Activated CD4-positive, alpha-beta memory T cell treated with anti-CD3 and anti-CD28 coated beads, Interleukin-2, amount 10 ng/mL, durations not matched to agents 7 days and 5 days (primary cell): Measurements from ENCODE around the gene AGBL1. TPM values are rescaled to one million over a fixed set of nuclear protein-coding genes. Genes with fewer than 3 reads are reported as not detected.

ENCODE experiments used
- CTCF ChIA-PET: fragments of 350-600 bp; sonication (Branson Sonifier 250); formaldehyde crosslinking; loops from one replicate; lab custom pipeline; 2021; ENCODE audit warnings: antibody characterized with exemption, inconsistent platforms; lab: Charles Lee
- POLR2A ChIA-PET: fragments of 350-600 bp; sonication (Branson Sonifier 250); formaldehyde crosslinking; loops from one replicate; lab custom pipeline; 2021; ENCODE audit warnings: antibody characterized with exemption; lab: Charles Lee
- DNase-seq: peaks from one replicate; pipeline ENCODE4 v3.0.0-alpha.2; 2020
- H3K27ac Mint-ChIP-seq: one replicate; pipeline ENCODE4 v1.8.0; 2021; ENCODE audit warnings: mild to moderate bottlenecking, mixed read lengths
- H3K27me3 Mint-ChIP-seq: one replicate; pipeline ENCODE4 v1.8.0; 2021; ENCODE audit warnings: mixed read lengths
- H3K36me3 Mint-ChIP-seq: one replicate; pipeline ENCODE4 v1.8.0; 2021; ENCODE audit warnings: low read depth, mixed read lengths
- H3K4me1 Mint-ChIP-seq: one replicate; pipeline ENCODE4 v1.8.0; 2021; ENCODE audit warnings: mixed read lengths
- H3K4me3 Mint-ChIP-seq: one replicate; pipeline ENCODE4 v1.8.0; 2021; ENCODE audit warnings: mild to moderate bottlenecking, mixed read lengths
- H3K9me3 Mint-ChIP-seq: one replicate; pipeline ENCODE4 v1.8.0; 2021; ENCODE audit warnings: mixed read lengths
- total RNA-seq, 2 experiments: library from RNA; stranded (reverse); gene quantifications; one replicate each; pipeline ENCODE4 v1.2.3, GENCODE V29; 2021

Gene AGBL1
- total RNA-seq, 2 experiments from 2014 or later = not detected

DNA sequence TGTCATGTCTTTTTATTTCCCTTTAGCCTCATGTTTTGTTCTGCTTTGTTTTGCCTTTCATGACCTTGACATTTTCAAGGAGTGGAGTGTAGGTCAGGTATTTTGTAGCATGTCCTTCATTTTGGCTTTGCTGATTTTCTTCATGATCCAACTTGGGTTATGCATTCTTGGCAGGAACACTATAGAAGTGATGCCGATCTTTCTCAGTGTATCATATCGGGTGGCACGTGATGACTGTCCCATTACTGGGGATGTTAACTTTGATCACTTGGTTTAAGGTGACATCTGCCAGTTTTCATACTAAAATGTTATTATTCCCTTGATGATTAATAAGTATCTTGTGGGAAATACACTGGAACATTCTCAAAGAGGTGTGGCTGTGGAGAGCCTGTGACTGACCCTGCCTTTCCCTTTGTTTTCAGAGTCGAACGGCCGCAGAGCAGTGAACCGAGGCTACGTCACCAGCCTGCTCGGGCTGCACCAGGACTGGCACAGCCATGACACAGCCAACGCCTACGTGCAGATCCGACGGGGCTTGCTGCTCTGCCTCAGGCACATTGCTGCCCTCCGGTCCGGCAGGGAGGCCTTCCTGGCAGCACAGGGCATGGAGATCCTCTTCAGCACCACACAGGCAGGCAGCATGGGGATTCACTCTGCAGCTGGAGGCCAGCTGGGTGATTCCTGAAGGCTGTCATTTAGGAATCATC lies 167.7 kb downstream of the AGBL1 start:
- ChIA-PET CTCF (no interaction called here), POLR2A (no interaction called here)
- DNase-seq = no peak
- Mint-ChIP-seq H3K36me3 (no peaks in the 10 kb centered on the region), H3K4me1 (no peaks in the 10 kb centered on the region), H3K4me3 (no peak overlapping the region), H3K27ac (no peak overlapping the region), H3K27me3 (no peaks in the 10 kb centered on the region), H3K9me3 (no peaks in the 10 kb centered on the region)

DNA sequence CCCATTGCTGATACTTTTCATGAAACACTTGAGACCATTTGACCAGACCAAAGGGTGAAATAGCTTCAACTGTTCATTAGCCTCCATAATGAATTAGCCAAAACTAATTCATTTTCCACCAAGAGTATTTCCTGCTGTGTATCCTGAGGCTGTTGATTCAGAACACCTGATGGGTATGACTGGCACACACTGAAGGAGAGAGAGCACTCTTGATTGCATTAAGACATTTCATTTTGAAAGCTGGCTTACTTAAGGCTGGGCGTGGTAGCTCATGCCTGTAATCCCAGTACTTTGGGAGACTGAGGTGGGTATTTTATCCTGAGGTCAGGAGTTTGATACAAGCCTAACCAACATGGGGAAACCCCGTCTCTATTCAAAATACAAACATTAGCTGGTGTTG lies 175.6 kb downstream of the AGBL1 start:
- no peak overlapping the region for H3K4me3 Mint-ChIP-seq
- ChIA-PET POLR2A (no interaction called here), CTCF (no interaction called here)
- DNase-seq = no peak
- H3K9me3 Mint-ChIP-seq = no peaks in the 10 kb centered on the region
- no peaks in the 10 kb centered on the region for H3K4me1 Mint-ChIP-seq
- no peak overlapping the region for H3K27ac Mint-ChIP-seq
- no peaks in the 10 kb centered on the region for H3K36me3 Mint-ChIP-seq
- no peaks in the 10 kb centered on the region for H3K27me3 Mint-ChIP-seq

DNA sequence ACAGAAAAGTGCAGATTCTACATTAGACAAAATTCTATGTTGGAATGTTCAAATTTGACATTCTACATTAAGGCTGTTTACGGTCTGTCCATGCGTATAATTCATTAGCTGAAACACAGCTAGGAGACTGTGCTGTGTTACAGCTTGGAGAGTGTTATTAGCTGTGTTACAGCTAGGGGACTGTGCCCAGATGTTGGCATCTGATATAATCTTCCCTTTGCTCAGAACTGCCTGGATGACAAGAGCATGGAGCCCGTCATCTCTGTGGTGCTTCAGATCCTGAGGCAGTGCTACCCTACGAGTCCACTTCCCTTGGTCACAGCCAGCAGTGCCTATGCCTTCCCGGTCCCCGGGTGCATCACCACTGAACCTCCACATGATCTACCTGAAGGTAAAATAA lies 177.0 kb downstream of the AGBL1 start:
- Mint-ChIP-seq H3K4me1 (no peaks in the 10 kb centered on the region), H3K36me3 (no peaks in the 10 kb centered on the region), H3K4me3 (no peak overlapping the region), H3K9me3 (no peaks in the 10 kb centered on the region), H3K27ac (no peak overlapping the region), H3K27me3 (no peaks in the 10 kb centered on the region)
- DNase-seq = no peak
- POLR2A ChIA-PET = no interaction called here
- CTCF ChIA-PET = no interaction called here

DNA sequence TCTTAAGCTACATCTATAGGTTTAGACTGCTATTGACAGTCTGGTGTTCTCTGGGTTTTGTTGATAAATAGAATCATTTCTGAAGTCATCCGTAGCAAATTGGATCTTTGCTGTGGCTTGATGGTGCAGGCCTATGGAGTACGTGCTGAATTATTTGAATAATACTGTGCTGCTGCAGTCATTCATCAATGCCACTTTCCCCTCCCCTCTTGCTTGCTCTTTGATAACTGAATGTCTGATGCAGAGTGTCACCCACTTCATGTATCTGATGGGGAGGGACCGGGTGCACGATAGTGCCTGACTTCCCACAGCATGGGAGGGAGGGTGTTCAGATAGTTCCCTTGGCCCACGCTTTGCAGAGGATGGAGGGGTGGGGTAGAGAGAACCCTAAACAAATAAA lies 179.9 kb downstream of the AGBL1 start:
- no peak for DNase-seq
- H3K4me3 Mint-ChIP-seq = no peak overlapping the region
- no peaks in the 10 kb centered on the region for H3K36me3 Mint-ChIP-seq
- no peak overlapping the region for H3K27ac Mint-ChIP-seq
- no peaks in the 10 kb centered on the region for H3K4me1 Mint-ChIP-seq
- CTCF ChIA-PET = no interaction called here
- POLR2A ChIA-PET = no interaction called here
- no peaks in the 10 kb centered on the region for H3K9me3 Mint-ChIP-seq
- no peaks in the 10 kb centered on the region for H3K27me3 Mint-ChIP-seq

DNA sequence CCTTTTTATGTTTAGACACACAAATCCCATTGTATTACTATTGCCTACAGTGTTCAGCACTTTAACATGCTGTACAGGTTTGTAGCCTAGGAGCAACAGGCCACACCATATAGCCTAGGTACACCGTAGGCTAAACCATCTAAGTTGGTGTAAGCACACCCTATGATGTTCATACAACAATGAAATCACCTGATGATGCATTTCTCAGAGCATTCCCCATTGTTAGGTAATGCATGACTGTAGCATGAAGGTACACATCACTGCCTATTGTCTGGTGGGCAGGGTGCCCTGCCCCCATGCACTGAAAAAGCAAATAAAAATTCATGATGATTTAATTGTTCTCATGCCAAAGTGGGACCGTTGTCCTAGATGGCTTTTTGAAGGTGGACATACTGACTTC lies 183.6 kb downstream of the AGBL1 start:
- DNase-seq = no peak
- CTCF ChIA-PET = no interaction called here
- Mint-ChIP-seq H3K27ac (no peak overlapping the region), H3K9me3 (no peaks in the 10 kb centered on the region), H3K4me1 (no peaks in the 10 kb centered on the region), H3K27me3 (no peaks in the 10 kb centered on the region), H3K4me3 (no peak overlapping the region), H3K36me3 (no peaks in the 10 kb centered on the region)
- POLR2A ChIA-PET = no interaction called here

DNA sequence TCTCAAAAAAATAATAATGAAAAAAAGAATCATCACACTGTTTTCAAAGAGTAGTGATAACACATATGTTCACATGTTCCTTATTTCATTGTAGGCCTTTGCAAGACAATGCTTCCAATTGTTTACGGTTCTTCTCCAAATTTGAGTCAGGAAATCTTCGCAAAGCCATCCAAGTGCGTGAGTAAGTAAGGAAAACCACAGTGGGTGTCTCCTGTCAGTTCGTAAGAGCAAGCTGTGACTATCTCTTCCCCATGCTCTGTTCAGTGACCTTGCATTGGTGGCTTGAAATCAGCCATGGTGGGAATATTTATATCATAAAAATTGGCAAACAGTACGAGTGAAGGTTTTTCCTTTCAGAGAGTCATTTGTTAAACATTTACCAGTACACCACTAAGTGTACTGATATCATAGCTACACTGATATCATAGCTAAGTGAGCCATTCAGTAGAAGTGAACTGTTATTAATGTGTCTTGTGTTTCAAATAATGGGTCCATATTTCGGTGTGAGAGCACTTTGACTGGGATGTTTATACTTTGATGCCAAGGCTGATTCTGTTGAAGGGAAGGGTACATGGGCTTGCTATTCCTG lies 187.3 kb downstream of the AGBL1 start:
- POLR2A ChIA-PET = no interaction called here
- no peak for DNase-seq
- H3K27me3 Mint-ChIP-seq = no peaks in the 10 kb centered on the region
- no peaks in the 10 kb centered on the region for H3K36me3 Mint-ChIP-seq
- no peak overlapping the region for H3K27ac Mint-ChIP-seq
- no peaks in the 10 kb centered on the region for H3K9me3 Mint-ChIP-seq
- H3K4me1 Mint-ChIP-seq = no peaks in the 10 kb centered on the region
- H3K4me3 Mint-ChIP-seq = no peak overlapping the region
- CTCF ChIA-PET = no interaction called here

DNA sequence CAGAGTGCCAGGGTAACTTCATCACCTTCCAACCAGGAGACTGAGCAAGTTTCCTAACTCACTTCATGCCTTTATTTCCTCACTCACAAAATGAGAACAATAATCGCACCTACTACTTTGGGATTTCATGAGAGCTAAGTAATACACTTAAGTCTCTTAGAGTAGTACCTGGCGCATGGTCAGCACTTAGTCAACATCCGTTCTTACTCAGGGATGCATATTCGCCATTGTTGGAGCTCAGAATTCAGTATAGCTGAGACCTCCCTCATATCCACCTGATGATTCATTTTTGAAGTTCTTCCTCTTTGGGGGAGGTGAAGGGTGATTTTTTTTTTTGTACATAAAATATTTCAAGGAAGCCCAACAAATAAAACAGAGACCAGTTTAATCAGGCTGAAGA lies 188.2 kb downstream of the AGBL1 start:
- no peaks in the 10 kb centered on the region for H3K36me3 Mint-ChIP-seq
- H3K9me3 Mint-ChIP-seq = no peaks in the 10 kb centered on the region
- no peaks in the 10 kb centered on the region for H3K27me3 Mint-ChIP-seq
- no peak overlapping the region for H3K4me3 Mint-ChIP-seq
- no peak for DNase-seq
- POLR2A ChIA-PET = no interaction called here
- H3K27ac Mint-ChIP-seq = no peak overlapping the region
- CTCF ChIA-PET = no interaction called here
- H3K4me1 Mint-ChIP-seq = no peaks in the 10 kb centered on the region

DNA sequence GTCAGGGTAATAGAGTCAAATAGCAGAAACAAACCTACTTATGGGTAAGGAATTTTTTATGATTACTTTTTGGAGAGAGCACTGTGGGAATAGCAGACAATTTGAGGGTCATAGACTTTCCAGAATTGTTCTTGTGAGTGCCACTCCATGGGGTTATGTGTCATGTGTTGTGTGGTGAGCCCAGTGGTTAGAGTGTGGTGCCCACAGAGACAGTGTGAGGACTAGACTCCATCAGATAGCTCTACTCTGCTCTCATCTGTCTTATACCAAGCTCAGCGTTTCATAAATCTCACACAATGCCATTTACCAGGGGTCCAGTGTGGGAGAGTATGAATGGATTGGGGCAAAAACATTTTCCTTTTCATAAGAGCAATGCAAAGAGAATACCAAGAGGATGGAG lies 188.9 kb downstream of the AGBL1 start:
- no peak overlapping the region for H3K27ac Mint-ChIP-seq
- DNase-seq = no peak
- no peaks in the 10 kb centered on the region for H3K27me3 Mint-ChIP-seq
- no peaks in the 10 kb centered on the region for H3K9me3 Mint-ChIP-seq
- CTCF ChIA-PET = no interaction called here
- POLR2A ChIA-PET = no interaction called here
- H3K4me3 Mint-ChIP-seq = no peak overlapping the region
- H3K36me3 Mint-ChIP-seq = no peaks in the 10 kb centered on the region
- H3K4me1 Mint-ChIP-seq = no peaks in the 10 kb centered on the region

DNA sequence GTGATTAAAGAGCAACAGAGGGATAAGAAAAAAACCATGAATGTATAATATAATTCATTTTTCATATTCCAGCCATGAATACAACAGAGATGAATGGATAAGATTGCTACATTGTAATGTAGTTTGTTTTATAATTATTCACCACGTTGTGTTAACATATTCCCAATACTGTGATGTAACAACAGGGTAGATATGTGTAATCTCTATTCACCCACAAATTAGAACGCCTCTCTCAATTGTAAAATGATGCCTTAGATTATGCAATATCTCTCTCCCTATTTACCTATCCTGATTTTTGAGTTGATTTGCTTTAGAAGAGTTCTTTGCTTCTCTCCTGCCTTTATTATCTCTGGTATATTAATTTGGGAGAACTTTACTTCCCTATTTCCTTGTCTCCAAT lies 193.6 kb downstream of the AGBL1 start:
- Mint-ChIP-seq H3K27ac (no peak overlapping the region), H3K4me1 (no peaks in the 10 kb centered on the region), H3K4me3 (no peak overlapping the region), H3K27me3 (no peaks in the 10 kb centered on the region), H3K36me3 (no peaks in the 10 kb centered on the region), H3K9me3 (no peaks in the 10 kb centered on the region)
- DNase-seq = no peak
- ChIA-PET CTCF (no interaction called here), POLR2A (no interaction called here)

DNA sequence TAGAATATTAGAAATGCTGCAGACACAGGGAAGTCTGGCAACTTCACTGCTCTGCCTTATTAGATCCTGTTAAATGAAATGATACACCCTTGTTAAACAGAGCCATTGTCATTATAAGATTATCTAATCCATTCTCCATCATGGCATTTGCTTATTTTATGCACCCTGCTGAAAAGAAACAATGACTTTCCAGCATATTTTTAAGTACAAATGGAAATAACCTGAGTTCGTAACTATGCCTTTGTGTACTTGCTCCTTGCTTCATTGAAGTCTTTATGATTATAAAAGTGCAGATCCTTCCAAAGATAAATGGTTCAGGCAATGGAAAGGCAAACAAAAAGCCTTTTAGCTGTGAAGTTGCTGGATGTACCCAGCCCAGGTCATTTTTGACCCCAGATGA lies 195.7 kb downstream of the AGBL1 start:
- H3K4me1 Mint-ChIP-seq = no peaks in the 10 kb centered on the region
- ChIA-PET CTCF (interaction anchor here (0.5 kb wide), 1 partner anchor 851 kb away, joined by 4 read pairs; no protein-coding TSS in a partner anchor), POLR2A (no interaction called here)
- H3K4me3 Mint-ChIP-seq = no peak overlapping the region
- no peaks in the 10 kb centered on the region for H3K36me3 Mint-ChIP-seq
- no peak overlapping the region for H3K27ac Mint-ChIP-seq
- DNase-seq = no peak
- no peaks in the 10 kb centered on the region for H3K9me3 Mint-ChIP-seq
- H3K27me3 Mint-ChIP-seq = no peaks in the 10 kb centered on the region

DNA sequence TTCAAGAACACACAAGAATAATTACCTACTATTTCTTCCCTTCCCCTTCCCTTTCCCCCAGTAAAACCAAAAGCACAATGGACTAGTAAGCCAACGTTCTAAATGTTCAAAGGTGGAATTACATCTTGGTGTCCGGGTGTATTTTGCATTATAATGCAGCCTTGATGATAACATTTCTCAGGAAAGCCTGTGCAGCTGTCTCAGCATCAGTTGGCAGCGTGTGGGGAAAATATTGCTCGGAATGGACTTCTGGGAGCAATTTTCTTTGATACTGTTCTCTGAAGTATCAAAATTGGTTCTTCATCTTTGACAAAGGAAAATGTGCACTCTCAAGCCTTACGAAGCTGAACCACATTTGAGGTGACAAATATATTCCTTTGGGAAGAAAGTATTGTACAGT lies 198.9 kb downstream of the AGBL1 start:
- POLR2A ChIA-PET = no interaction called here
- Mint-ChIP-seq H3K27ac (no peak overlapping the region), H3K27me3 (no peaks in the 10 kb centered on the region), H3K4me1 (no peaks in the 10 kb centered on the region), H3K4me3 (no peak overlapping the region), H3K9me3 (no peaks in the 10 kb centered on the region), H3K36me3 (no peaks in the 10 kb centered on the region)
- DNase-seq = no peak
- CTCF ChIA-PET = no interaction called here

DNA sequence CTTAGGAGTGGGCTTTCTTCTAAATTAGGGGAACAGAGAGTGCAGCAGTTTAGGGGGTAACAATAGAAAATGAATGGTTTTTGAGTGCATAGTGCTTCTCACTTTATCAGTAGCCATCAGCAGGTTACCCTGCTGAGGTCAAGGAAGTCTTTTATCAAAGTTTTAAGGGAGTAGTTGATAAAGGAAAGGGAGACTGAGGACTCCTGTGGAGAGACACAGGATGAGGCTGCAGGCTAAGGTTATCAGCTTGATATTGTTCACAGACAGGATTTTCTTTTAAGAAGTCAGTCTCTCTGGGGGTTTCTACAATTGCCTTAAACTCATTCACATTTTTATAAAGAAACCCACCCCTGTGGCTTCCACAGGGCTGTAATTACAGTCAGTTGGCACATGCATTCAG lies 205.0 kb downstream of the AGBL1 start:
- CTCF ChIA-PET = no interaction called here
- H3K27ac Mint-ChIP-seq = no peak overlapping the region
- no peak for DNase-seq
- H3K36me3 Mint-ChIP-seq = no peaks in the 10 kb centered on the region
- POLR2A ChIA-PET = no interaction called here
- H3K4me3 Mint-ChIP-seq = no peak overlapping the region
- H3K4me1 Mint-ChIP-seq = no peaks in the 10 kb centered on the region
- H3K9me3 Mint-ChIP-seq = no peaks in the 10 kb centered on the region
- no peaks in the 10 kb centered on the region for H3K27me3 Mint-ChIP-seq

DNA sequence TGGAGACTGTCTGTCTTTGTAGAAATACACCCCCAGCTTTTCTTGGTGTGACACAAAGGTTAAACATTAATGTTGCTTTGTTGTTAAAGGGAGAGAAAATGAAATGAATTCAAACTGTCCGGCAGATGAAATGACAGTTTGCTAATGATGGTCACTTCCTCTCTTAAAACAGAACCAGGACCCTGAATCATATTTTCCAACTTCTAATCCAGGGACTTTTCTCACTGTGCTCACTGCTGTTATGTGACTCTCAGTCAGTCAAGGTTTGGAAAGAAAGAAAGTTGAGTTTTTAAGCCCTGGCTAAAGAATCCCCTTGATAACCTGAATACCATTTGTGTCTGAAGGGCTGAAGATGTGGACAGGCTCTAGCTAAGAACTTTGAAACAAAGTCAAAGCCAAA lies 215.8 kb downstream of the AGBL1 start:
- Mint-ChIP-seq H3K9me3 (no peaks in the 10 kb centered on the region), H3K4me1 (no peaks in the 10 kb centered on the region), H3K4me3 (no peak overlapping the region), H3K36me3 (no peaks in the 10 kb centered on the region), H3K27me3 (no peaks in the 10 kb centered on the region), H3K27ac (no peak overlapping the region)
- no peak for DNase-seq
- POLR2A ChIA-PET = no interaction called here
- CTCF ChIA-PET = no interaction called here

DNA sequence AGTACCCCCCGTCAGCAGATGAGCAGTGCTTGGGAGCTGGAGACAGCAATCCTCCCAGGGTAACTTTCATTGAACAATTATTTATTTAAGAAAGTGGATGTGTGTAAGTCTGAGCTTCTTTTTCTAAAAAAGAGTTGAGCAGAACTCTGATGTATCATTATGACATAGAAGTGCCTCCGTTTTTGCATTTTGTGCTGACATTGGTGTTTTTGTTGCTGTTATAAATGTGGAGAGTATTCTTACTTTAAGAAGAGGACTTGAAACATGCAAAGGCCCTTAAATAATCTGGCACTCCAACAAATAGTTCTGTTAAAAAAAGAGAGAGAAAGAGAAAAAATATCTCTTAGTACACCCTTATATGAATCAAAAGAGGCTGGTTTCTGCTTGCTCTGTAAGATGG lies 217.1 kb downstream of the AGBL1 start:
- Mint-ChIP-seq H3K36me3 (no peaks in the 10 kb centered on the region), H3K9me3 (no peaks in the 10 kb centered on the region), H3K27me3 (no peaks in the 10 kb centered on the region), H3K27ac (no peak overlapping the region), H3K4me3 (no peak overlapping the region), H3K4me1 (no peaks in the 10 kb centered on the region)
- POLR2A ChIA-PET = no interaction called here
- DNase-seq = no peak
- CTCF ChIA-PET = no interaction called here
